Fibroblast of lung (primary cell): ENCODE measurements around the gene DDAH1.

Source experiments
- EZH2 ChIP-seq: IDR thresholded peaks from 2 replicates; pipeline ENCODE4 v1.5.1; 2012; ENCODE audit warnings: low read length, control low read depth, mild to moderate bottlenecking; ENCODE audit errors: missing control alignments
- TF ChIP-seq, protein P1 (sequence below), 2 donors: IDR thresholded peaks in 1 of 2; conservative IDR thresholded peaks in 1 of 2; 1 replicate in 1 of 2; 2 replicates in 1 of 2; pipeline ENCODE4 v1.5.1; 2011 to 2012; ENCODE audit warnings: low read length in 2 of 2, control low read depth in 1 of 2, inconsistent platforms in 1 of 2, low read depth in 1 of 2, mild to moderate bottlenecking in 1 of 2

- TF ChIP-seq, protein P1, sequence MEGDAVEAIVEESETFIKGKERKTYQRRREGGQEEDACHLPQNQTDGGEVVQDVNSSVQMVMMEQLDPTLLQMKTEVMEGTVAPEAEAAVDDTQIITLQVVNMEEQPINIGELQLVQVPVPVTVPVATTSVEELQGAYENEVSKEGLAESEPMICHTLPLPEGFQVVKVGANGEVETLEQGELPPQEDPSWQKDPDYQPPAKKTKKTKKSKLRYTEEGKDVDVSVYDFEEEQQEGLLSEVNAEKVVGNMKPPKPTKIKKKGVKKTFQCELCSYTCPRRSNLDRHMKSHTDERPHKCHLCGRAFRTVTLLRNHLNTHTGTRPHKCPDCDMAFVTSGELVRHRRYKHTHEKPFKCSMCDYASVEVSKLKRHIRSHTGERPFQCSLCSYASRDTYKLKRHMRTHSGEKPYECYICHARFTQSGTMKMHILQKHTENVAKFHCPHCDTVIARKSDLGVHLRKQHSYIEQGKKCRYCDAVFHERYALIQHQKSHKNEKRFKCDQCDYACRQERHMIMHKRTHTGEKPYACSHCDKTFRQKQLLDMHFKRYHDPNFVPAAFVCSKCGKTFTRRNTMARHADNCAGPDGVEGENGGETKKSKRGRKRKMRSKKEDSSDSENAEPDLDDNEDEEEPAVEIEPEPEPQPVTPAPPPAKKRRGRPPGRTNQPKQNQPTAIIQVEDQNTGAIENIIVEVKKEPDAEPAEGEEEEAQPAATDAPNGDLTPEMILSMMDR (conservative IDR thresholded peaks at IDR 0.05 in 1 of 2, IDR thresholded peaks at IDR 0.05 in 1 of 2; ENCODE audit: low read depth in 1 of 2, low read length in 2 of 2) = no peak
- TF ChIP-seq EZH2 = no peak
These were observed 175.6 kb downstream of the DDAH1 start for GRCh38 chr1:85289207-85289847.
